Erythroblast (primary cell): ENCODE data around the gene WNT11.

Experiments used
- GATA1 ChIP-seq: IDR thresholded peaks from 2 replicates; pipeline ENCODE4 v1.6.1; 2011; ENCODE audit warnings: low read depth, mild to moderate bottlenecking, control low read depth, low read length, moderate library complexity
- POLR2A ChIP-seq: IDR thresholded peaks from 2 replicates; pipeline ENCODE4 v1.6.1; 2011; ENCODE audit warnings: mild to moderate bottlenecking, low read length

DNA sequence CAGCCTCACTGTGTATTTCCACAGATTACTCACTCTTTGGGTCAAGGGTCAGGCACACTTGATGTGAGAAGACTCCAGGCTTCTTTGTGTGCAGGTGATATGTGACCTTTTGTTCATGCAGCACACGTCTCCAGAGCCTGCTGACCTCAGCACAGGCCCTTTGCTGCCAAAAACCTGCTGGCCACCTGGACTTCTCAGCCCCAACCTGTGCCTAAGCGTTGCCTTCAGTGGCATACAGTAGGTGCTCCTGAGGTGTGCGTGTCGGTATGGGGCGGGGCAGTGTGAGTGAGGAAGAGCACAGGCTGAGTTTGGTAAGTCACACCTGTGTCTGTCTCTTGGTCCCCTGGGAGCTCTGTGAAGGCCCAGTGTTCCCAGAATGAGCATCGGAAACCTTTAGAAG, 58.1 kb downstream of the WNT11 start:
- no peak for TF ChIP-seq POLR2A
- TF ChIP-seq GATA1 = no peak
